A204.1 (cell line): ENCODE measurements around the gene SRGAP2C.
"Not testable (repeated sequence)": the region's sequence is repeated elsewhere in the genome, so short reads cannot be mapped to it uniquely, and the experiment has no call there.

Source experiments
- FAIRE-seq: peaks from 2 replicates; lab custom pipeline; 2012; peaks lifted over from hg19 to GRCh38; lab: Jason Lieb, UNC

The SRGAP2C gene

GRCh38 chr1:121339611-121340010 is 154.8 kb downstream of the SRGAP2C start:
- not testable (repeated sequence) for FAIRE-seq

DNA sequence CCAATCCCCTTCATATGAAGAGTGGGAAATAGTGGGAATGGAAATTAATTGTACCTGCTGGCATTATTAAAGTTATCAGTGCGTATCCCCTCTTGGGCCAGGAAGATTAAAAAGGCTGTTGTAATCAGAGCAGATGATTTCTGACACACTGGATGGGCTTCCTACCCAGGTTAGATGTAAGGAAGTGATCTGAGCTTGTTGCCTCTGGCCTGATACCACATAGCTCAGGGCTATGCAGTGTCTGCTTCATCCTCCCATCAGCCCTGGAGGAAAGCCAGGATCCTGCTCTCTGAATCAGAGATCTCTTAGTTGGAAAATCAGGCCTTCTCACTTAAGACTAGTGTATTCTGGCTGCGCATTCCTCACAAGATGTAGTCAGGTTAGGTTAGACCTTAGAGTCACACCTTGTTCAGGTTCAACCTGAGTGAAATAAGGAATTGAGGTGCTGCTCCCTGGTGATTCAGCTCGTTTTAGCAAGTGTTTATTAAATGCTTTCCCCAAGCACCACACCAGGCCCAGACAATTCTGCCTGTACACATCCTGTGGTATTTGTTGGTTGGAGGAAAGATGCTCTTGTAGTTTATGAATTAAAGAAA is 158.6 kb downstream of the SRGAP2C start:
- not testable (repeated sequence) for FAIRE-seq

- not testable (repeated sequence) for FAIRE-seq
Measured at GRCh38 chr1:121344355-121344754, 159.6 kb downstream of the SRGAP2C start.

DNA sequence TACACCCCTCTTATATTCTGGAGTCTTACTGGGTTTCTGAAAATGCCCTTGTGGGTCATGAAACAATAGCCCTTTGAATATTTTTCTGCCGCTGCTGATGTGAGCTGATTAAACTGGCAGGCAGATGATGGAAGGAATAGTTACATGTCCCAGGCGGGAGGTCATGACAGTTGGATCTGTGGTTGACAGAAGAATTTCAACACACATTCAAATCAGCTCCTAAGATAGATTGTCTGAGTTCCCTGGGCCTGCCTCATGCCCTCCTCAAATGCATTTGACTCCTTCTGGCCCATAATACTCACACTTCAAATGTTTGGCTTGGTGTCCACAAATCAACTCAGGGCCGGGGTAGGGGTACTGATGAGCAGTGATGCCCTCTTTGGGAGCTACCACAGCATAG is 161.9 kb downstream of the SRGAP2C start:
- not testable (repeated sequence) for FAIRE-seq

GRCh38 chr1:121347476-121347875 is 162.7 kb downstream of the SRGAP2C start:
- FAIRE-seq, result not testable (repeated sequence)

- FAIRE-seq, result not testable (repeated sequence)
Measured at GRCh38 chr1:121348115-121348514, 163.3 kb downstream of the SRGAP2C start.

GRCh38 chr1:121349332-121349967 is 164.7 kb downstream of the SRGAP2C start:
- FAIRE-seq, result not testable (repeated sequence)

DNA sequence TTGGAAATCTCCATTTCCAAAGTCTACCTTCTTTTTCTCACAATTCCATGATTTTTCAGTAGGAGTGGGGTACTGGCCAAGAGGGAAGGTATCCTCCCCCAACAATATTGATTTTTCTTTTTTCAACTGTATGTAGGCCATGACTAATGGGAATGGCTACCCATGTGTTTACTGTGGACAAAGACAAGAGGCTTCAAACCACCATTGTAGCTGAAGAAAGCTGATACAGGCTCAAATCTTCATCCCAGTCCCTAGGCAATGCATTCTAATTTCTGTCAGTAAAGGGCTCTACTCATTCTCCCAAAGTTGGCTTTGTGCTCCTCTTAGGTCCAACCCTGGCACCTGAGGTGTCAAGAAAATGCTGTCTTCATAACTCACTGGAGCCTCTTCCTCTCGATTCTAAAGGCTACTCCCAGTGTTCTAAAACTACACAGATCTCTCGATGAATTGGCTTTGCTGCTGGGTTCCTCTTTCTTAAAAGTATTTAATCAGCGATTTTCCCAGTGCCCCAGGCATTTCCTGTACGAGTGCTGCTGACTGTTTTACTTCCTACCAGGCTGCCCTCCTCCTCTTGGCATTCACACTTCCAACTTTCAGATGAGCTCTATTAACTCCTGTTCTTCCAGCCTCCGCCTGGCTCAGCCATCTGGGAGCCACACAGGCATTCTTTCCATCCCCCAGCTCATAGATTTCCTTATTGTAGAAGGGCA is 171.1 kb downstream of the SRGAP2C start:
- not testable (repeated sequence) for FAIRE-seq

- not testable (repeated sequence) for FAIRE-seq
Measured at GRCh38 chr1:121356819-121357218, 172.0 kb downstream of the SRGAP2C start.

DNA sequence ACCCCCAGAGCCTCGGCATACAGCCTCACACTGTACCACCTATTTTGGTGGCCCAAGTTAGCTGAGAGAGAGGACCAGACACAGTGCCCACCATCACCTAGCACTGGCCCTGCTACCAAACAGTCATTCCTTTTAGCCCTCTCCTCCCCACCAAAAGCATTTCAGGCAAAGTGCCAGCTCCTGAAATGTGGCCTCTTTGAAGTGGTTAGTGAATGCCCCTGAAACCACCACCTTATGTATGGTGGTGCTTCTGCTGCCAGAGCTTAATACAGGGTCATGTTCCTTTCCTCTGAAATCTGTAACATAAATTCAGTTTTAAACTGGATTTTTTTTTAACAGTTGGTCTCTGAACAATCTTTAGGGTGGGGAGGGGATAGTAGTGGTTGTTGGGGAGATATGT is 175.8 kb downstream of the SRGAP2C start:
- FAIRE-seq, result not testable (repeated sequence)

GRCh38 chr1:121361451-121362233 is 176.9 kb downstream of the SRGAP2C start:
- FAIRE-seq, result not testable (repeated sequence)

GRCh38 chr1:121362234-121362883 is 177.6 kb downstream of the SRGAP2C start:
- FAIRE-seq, result not testable (repeated sequence)

- not testable (repeated sequence) for FAIRE-seq
Measured at GRCh38 chr1:121365316-121365715, 180.5 kb downstream of the SRGAP2C start.

DNA sequence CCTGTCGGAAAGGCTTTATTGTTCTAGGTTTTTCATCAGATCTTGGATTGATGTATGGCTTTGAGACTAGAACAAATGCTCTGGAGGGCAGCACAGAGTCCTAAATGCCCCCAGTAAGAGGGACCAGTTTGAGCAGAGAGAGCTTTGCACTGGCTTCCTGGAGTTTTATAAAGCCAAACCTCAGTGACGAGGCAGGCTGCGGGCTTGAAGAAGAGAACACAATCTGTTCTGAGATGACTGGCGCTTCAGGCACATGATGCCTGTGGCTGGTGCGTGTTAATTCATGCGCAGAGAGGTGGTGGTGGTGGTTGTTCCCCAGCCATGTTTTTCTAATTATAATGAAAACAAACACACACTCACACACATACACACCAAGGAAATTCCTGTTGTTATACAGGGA is 180.9 kb downstream of the SRGAP2C start:
- not testable (repeated sequence) for FAIRE-seq

DNA sequence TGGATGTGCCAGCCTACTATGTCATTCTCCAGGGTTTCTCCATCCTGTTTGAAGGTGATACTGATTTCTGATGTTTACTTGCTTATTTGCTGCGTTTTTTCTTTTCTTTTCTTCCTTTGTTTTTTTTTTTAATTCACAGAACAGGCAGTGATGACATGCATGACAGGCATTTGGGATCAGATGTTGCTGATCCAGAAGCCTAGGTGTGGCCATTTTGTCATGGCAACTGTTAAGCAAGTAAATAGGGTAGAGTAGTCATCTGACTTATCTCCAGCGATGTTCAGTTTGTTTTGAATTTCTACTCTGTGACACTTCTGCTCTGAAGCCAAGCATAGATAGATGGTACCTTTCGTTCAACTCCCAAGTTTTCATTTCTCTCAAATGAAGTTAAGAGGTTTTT is 181.4 kb downstream of the SRGAP2C start:
- FAIRE-seq, result not testable (repeated sequence)

GRCh38 chr1:121368910-121369309 is 184.1 kb downstream of the SRGAP2C start:
- FAIRE-seq, result not testable (repeated sequence)

GRCh38 chr1:121369959-121370358 is 185.2 kb downstream of the SRGAP2C start:
- FAIRE-seq, result not testable (repeated sequence)

- not testable (repeated sequence) for FAIRE-seq
Measured at GRCh38 chr1:121374851-121375367, 190.1 kb downstream of the SRGAP2C start.

GRCh38 chr1:121376986-121377385 is 192.2 kb downstream of the SRGAP2C start:
- FAIRE-seq, result not testable (repeated sequence)

DNA sequence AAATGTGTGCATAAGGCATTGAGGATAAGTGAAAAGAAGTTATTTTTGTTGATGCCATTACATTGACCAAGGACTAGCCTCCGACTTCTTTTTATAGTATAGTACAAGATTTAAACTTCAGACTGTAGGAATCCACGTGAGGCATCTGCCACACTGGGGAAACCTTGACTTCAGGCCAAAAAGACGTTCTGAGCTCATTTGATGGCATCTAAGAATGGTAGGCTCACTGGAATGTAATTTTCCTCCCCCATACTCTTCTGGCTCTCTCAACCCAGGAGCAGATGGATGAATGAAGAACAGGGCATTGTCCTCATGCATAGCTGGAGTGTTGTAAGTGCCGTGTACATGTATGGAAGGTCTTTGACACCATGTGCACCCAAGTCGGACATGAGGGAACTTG is 194.0 kb downstream of the SRGAP2C start:
- not testable (repeated sequence) for FAIRE-seq

DNA sequence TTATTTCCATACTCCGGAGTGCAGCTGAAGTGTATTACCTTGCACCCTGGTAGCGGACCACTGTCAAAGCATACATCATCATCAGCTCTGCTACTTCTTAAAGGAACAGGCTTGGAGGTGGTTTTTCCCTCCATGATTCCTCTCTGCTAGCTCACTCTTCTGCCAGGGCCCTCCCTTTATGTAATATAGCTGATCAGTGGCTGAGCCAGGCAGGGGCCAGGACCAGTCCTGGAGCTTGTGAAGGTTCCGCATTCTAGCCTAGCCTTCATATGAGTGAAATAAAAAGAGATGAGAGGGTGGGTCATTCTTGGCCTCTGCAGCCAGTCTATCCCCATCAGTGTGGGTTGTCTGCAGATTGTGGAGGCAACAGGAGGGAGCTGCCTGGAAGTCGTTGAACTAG is 200.0 kb downstream of the SRGAP2C start:
- not testable (repeated sequence) for FAIRE-seq

DNA sequence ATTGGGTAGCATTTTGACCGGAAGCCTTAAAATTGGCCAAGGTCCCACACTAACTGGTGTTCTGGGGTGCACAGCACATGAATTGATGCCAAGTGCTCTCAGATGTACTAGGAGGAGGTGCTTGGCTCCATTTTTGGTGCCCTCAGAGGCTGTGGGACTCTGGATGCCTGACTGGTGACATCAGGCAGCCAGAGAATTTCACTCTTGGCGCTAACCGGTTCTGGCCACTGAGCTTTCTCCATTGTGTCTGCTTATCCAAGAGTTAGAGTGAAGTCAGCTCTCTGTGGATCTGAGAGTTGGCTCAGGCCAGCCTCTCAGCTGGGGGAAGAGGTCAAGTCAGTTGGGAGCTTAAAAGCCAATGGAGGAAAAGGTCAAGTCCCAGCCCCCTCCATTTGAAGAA is 200.4 kb downstream of the SRGAP2C start:
- not testable (repeated sequence) for FAIRE-seq
